NOMO-1 treated with DMSO at 0.1 percent for 48 hours (cell line): ENCODE data around the gene PNKD.

ENCODE experiments used
- DNase-seq: peaks from one replicate; lab custom pipeline; 2025; ENCODE audit not compliant: unreplicated experiment; lab: John Stamatoyannopoulos, UW

The PNKD gene

DNA sequence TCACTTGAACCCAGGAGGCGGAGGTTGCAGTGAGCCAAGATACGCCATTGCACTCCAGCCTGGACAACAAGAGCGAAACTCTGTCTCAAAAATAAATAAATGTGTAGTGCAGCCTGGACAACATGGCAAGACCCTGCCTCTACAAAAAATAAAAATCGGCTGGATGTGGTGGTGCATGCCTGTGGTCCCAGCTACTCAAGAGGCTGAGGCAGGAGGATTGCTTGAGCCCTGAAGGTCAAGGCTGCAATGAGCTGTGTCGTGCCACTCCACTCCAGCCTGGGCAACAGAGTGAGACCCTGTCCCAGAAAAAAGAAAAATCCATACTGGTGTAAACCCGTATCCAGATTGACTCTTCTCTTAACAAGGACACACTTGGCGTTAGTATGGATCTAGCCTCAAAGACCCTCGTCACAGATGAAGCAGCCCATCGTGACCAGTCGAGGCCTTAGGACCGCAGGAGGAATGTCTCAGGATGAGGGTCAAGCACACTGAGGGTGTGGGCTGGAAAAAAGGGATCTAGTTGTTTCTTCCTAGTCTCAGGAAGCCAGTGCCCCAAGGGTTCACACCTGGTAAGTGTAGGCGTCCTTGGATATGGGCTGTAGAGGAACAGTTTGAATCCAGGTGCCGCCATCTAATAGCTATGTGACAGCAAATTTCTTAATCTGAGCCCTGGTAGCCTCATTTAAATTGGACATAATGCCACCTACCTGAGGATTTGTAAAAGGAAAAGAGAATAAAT, 13.5 kb upstream of the PNKD start:
- no peak for DNase-seq

DNA sequence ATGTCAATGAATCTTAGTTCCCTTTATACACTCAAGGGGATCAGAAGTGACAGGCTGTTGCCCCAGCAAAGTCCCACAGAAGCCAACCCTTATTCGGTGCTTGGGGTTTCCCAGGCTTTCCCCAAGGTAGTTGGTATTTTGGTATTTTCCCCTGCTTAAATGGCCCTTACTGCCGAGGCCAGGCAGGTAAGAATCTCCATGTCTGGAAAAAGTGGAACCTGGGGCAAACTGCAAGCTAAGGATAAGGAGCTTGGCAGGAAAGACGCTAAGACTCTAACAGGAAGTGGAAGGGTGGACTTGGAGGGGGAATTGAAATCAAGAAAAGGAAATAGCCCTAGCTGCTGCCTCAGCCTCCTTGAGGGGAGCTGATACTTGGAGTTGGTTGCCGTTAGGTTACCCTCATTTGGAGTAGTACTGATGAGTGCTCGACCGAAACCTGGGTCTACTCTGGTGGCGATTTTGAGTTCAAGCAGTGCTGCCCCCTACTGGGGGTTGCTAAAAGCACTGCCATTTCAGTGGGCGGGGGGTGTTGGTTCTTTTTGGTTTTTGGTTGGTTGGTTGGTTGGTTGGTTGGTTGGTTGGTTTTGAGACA, 12.8 kb upstream of the PNKD start:
- peak; percentile 98 for DNase-seq

DNA sequence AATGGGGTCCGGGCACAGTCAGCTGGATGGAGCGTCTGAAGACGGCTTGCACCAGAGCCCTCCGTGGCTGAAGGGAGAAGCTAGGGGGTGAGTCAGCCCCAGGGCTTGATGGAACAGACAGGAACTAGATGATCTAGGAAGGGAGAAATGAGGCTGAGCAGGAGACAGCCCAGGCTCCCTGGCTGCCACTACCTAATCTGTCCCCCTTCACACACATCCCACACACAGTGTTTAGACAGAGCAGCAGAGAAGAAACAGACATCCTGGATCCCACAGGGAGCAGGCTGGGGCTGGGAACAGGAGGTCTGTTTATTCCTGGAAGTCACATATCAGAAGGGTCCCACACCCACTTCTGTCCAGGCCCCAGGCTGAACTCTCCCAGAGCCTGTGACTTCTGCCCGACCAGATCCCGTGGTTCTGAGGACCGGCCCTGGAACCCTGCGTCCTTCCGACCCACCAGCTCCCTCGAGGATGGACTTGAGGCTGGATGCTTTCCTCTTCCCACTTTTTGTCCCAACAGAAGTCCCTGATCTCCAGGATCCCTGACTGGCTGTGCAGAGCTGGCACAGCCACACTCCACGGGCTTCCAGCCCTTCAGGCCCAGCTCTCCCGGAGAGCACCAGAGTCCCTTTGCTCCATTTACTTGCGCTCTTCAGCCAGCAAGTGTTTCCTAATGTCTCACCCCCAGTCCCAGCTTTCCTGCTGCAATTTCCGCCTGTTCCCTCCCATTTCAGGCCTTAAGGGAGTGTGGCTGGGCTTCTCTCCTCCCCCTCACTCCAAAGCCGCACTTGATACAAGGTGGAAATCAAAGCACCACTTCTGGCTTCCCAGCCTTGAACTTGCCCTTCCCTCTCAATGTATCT, 11.0 kb upstream of the PNKD start:
- DNase-seq = peak; percentile 30

- no peak for DNase-seq
These were observed 10.2 kb upstream of the PNKD start for GRCh38 chr2:218260166-218260565.

GRCh38 chr2:218260742-218261422, 9.4 kb upstream of the PNKD start, which contains the start of gene GPBAR1:
Gene GPBAR1 (plus strand): TSS chr2:218261015. CDS start chr2:218262725, 1,710 bp downstream.
- DNase-seq = no peak

GRCh38 chr2:218261423-218262236, 8.7 kb upstream of the PNKD start:
- peak; percentile 12 for DNase-seq

DNA sequence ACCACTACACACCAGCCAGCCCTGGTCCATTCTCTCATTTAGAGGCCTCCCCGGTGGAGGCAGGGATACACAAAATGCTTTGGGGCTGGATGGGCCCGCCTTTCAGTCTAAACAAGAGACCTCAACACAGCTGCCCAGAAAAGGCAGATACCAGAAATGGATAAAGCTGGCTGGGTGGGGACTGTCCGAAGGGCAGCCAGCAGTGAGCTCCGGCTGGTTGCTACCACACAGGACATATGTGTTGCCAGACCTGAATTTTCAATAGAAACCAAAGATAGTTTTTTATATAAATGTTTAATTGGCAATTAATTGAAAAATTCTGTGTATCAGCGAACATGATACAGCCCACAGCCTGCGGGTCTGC, 8.1 kb upstream of the PNKD start:
- no peak for DNase-seq

DNA sequence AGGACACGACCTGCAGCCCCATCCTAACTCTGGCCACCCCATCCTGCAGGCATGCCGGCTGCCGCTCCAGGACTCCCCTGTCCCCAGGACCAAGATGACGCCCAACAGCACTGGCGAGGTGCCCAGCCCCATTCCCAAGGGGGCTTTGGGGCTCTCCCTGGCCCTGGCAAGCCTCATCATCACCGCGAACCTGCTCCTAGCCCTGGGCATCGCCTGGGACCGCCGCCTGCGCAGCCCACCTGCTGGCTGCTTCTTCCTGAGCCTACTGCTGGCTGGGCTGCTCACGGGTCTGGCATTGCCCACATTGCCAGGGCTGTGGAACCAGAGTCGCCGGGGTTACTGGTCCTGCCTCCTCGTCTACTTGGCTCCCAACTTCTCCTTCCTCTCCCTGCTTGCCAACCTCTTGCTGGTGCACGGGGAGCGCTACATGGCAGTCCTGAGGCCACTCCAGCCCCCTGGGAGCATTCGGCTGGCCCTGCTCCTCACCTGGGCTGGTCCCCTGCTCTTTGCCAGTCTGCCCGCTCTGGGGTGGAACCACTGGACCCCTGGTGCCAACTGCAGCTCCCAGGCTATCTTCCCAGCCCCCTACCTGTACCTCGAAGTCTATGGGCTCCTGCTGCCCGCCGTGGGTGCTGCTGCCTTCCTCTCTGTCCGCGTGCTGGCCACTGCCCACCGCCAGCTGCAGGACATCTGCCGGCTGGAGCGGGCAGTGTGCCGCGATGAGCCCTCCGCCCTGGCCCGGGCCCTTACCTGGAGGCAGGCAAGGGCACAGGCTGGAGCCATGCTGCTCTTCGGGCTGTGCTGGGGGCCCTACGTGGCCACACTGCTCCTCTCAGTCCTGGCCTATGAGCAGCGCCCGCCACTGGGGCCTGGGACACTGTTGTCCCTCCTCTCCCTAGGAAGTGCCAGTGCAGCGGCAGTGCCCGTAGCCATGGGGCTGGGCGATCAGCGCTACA, 7.4 kb upstream of the PNKD start:
- DNase-seq = no peak

- DNase-seq = no peak
These were observed 6.3 kb upstream of the PNKD start for GRCh38 chr2:218263817-218264641.

- no peak for DNase-seq
These were observed 5.4 kb upstream of the PNKD start for GRCh38 chr2:218264773-218265561.

DNA sequence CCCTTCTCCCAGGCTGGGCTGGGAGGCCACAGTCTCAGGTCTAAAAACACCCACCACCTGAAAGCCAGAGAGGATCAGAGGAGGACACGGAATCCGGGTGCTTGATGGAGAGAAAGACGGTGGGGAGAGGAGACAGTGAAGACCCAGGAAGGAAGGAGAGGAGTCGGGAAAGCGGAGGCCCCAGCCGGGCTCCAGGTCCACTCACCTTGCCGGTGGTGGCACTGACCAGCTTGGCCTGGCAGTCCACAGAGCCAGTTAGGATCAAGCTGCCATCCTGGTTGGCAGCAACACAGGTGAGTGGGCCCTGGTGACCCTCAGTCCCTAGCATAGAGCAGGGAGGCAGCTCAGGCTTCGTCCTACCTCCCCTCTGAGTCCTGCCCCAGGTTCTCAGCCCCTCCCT, 4.7 kb upstream of the PNKD start:
- DNase-seq = no peak

DNA sequence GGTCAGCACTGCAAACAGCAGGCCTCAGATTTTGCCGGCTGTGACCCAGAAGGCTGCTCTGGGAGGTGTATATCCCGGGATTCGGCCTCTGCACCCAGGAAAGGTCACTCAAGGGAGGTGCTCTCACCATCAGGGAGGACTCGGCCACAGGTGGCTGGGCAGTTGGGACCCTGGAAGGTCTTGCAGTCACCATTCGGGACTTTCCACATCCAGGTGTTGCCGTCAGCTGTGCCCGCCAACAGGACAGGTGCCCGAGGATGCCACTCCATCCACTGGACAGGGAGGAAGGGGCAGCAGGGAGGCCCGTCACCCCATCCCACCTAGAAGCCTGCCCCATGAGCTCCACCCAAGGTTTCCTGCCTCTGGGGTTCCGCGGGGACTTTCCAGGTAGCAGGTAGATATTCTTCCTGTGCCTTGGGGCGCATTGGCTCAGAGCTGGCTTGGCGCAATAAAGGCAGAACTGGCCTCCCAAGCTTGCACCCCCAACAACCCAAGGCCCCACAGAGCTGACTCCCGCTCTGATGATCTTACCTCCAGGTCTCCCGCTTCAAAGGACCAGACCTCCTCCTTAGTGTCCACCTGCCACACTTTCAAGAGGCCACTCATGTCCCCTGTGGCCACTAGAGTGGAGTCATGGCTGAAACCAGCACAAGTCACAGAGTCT, 3.9 kb upstream of the PNKD start:
- DNase-seq = no peak

DNA sequence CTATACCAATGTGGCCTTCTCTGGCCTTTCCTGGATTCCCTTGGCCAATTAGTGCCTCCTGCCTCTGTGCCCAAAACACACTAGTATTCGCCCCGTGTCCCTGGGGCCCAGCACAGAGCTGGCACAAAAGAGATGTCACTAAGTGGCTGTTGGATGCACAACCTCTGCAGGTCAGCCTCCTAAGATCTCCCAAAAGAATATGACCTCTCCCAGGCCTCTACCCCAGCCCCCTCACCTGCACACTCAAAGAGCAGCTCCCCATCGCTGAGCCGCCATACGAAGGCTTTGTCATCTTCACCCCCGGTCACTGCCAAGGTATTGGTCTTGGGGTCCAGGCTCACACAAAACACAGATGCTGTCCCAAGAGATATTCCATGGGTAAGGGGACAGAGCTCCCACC, 3.1 kb upstream of the PNKD start:
- no peak for DNase-seq

GRCh38 chr2:218270721-218271486, 585 bp downstream of the PNKD start:
- no peak for DNase-seq

DNA sequence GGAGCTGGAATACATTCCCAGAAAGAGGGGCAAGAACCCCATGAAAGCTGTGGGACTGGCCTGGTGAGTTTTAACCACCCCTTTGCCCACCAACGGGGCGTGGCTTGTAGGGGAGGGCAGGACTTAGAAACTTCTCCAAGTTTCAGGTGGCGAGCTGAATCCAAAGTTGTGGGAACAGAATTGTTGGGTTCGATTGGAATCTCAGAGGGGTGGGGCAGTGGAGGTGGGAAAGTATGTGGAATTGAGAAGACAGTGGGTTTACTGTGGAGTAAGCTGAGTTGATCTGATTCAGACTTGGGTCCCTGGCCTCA, 1.1 kb downstream of the PNKD start:
- DNase-seq = no peak

DNA sequence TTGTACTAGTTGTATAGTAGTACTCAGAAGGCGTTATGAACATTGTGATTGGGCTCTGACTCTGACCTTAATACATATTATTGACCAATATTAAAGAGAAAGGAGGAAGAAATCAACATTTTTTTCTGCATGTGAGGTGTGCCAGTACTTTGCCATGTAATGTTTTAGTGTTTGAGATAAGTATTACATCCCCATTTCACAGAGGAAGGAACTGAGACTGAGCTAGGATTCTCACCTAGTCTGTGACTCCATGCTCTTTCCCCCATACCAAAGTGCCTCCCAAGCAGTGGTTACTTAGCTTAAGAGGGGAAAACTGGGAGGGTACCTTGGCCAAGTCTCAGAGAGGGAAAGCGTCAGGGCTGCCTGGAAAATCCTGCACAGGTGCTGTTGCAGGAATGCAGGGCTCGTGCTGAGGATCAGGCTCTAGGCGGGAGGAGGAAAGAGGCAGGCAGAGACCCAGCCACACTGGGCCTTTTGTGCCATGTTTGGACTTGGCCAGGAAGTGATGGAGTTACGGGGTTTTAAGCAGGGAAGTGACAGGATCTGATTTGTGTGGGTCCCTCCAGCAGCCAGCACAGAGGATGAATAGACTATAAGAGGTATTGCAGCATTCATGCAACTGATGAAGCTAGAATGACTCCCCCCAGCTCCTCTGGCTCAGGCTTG, 1.7 kb downstream of the PNKD start:
- DNase-seq = no peak
